Erythroblast (primary cell): ENCODE data around the gene BCAT1.

ENCODE experiments used
- GATA1 ChIP-seq: IDR thresholded peaks from 2 replicates; pipeline ENCODE4 v1.6.1; 2011; ENCODE audit warnings: low read depth, mild to moderate bottlenecking, control low read depth, low read length, moderate library complexity
- POLR2A ChIP-seq: IDR thresholded peaks from 2 replicates; pipeline ENCODE4 v1.6.1; 2011; ENCODE audit warnings: mild to moderate bottlenecking, low read length

GRCh38 chr12:24947541-24948419 lies 1.1 kb downstream of the BCAT1 start:
- no peak for TF ChIP-seq POLR2A
- TF ChIP-seq GATA1 = no peak
